ENCODE data around the gene ZFP57.

The ZFP57 gene

GRCh38 chr6:29710281-29710941, 29.5 kb upstream of the ZFP57 start:
- peaks cover 8% of the 10 kb centered on the region; the same call in 1 of the 2 replicates for H3K4me1 ChIP-seq (ENCODE audit: low read length)
- TF ChIP-seq EZH2phosphoT487 (IDR thresholded peaks at IDR 0.05; ENCODE audit: low read length), result no peak
- TF ChIP-seq EZH2 (optimal IDR thresholded peaks at IDR 0.05; ENCODE audit: low read depth, low read length), result no peak
- TF ChIP-seq, protein P1, sequence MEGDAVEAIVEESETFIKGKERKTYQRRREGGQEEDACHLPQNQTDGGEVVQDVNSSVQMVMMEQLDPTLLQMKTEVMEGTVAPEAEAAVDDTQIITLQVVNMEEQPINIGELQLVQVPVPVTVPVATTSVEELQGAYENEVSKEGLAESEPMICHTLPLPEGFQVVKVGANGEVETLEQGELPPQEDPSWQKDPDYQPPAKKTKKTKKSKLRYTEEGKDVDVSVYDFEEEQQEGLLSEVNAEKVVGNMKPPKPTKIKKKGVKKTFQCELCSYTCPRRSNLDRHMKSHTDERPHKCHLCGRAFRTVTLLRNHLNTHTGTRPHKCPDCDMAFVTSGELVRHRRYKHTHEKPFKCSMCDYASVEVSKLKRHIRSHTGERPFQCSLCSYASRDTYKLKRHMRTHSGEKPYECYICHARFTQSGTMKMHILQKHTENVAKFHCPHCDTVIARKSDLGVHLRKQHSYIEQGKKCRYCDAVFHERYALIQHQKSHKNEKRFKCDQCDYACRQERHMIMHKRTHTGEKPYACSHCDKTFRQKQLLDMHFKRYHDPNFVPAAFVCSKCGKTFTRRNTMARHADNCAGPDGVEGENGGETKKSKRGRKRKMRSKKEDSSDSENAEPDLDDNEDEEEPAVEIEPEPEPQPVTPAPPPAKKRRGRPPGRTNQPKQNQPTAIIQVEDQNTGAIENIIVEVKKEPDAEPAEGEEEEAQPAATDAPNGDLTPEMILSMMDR (IDR thresholded peaks at IDR 0.05; ENCODE audit: low read length), result no peak
- H3F3A ChIP-seq (ENCODE audit: insufficient read depth, low read length), result no peaks in the 10 kb centered on the region
- H2AFZ ChIP-seq (ENCODE audit: low read length), result no peak overlapping the region
- no peak overlapping the region for H3K4me3 ChIP-seq (ENCODE audit: low read length)
- H3K4me2 ChIP-seq (ENCODE audit: low read depth, low read length), result no peak overlapping the region
- no peaks in the 10 kb centered on the region for H4K20me1 ChIP-seq (ENCODE audit: insufficient read depth, low read length)
- no peak for DNase-seq
- H3K79me2 ChIP-seq (ENCODE audit: low read length), result no peaks in the 10 kb centered on the region
- H3K9me2 ChIP-seq (replicated peaks; ENCODE audit: insufficient read depth, low read length), result no peaks in the 10 kb centered on the region
- 0 out of 2 replicates have a peak, but pooled peaks cover 4% of the 10 kb centered on the region for H3K27me3 ChIP-seq (replicated peaks; ENCODE audit: insufficient read depth, low read length)
- H3K9me3 ChIP-seq (replicated peaks; ENCODE audit: insufficient read depth, low read length), result no peaks in the 10 kb centered on the region
- no peaks in the 10 kb centered on the region for H3K36me3 ChIP-seq (replicated peaks; ENCODE audit: insufficient read depth, low read length)
- H3K9ac ChIP-seq (ENCODE audit: low read length), result no peak overlapping the region
- H3K27ac ChIP-seq (ENCODE audit: low read length), result no peak overlapping the region

GRCh38 chr6:29709188-29709587, 28.2 kb upstream of the ZFP57 start:
- Histone ChIP-seq H2AFZ (ENCODE audit: low read length) (no peak overlapping the region), H4K20me1 (ENCODE audit: insufficient read depth, low read length) (no peaks in the 10 kb centered on the region), H3K4me2 (ENCODE audit: low read depth, low read length) (peak overlapping the region; percentile 48), H3K27ac (ENCODE audit: low read length) (no peak overlapping the region), H3K9me3 (replicated peaks; ENCODE audit: insufficient read depth, low read length) (no peaks in the 10 kb centered on the region), H3K4me3 (ENCODE audit: low read length) (no peak overlapping the region), H3K9me2 (replicated peaks; ENCODE audit: insufficient read depth, low read length) (no peaks in the 10 kb centered on the region), H3K36me3 (replicated peaks; ENCODE audit: insufficient read depth, low read length) (no peaks in the 10 kb centered on the region), H3F3A (ENCODE audit: insufficient read depth, low read length) (no peaks in the 10 kb centered on the region), H3K79me2 (ENCODE audit: low read length) (no peaks in the 10 kb centered on the region), H3K27me3 (replicated peaks; ENCODE audit: insufficient read depth, low read length) (0 out of 2 replicates have a peak, but pooled peaks cover 4% of the 10 kb centered on the region), H3K4me1 (ENCODE audit: low read length) (peaks cover 8% of the 10 kb centered on the region; the same call in 1 of the 2 replicates), H3K9ac (ENCODE audit: low read length) (no peak overlapping the region)
- no peak for DNase-seq
- no peak for TF ChIP-seq EZH2 (optimal IDR thresholded peaks at IDR 0.05; ENCODE audit: low read depth, low read length)
- TF ChIP-seq EZH2phosphoT487 (IDR thresholded peaks at IDR 0.05; ENCODE audit: low read length), result no peak
- TF ChIP-seq, protein P1 (IDR thresholded peaks at IDR 0.05; ENCODE audit: low read length), result no peak

DNA sequence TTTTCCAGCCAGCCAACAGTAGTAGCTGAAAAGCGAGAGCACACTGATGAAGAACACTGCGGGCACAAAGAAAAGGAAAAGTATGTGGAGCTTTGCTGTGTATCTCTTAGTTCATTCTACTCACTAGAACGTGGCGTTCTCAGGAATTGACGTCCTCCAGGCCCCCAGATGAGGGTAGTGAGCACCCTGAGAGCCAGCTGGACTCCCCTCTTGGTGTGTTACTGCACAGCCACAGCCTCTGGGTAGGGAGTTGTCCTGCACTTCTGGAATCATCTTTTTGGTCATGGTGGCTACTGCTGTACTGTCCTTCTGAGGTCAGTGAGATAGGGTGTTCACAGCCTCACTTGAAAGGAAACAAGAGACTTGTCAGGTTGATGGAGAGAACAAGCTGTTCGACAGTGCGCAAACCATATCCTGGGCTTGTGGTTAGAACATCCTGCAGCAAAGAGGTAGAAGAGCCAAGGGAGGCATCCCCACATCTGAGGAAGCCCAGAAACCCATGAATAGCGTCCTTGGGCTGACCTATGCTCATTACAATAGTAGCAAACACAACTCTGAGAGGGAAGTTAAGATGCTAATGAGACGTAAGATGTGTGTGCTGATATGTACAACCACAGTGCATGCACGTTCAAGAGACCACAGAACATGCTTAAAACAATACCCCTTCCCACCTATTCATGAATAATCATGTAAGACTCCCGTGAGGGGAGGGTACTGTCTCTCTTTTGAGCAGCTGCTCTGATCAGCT, 27.7 kb upstream of the ZFP57 start:
- Histone ChIP-seq H3K9ac (ENCODE audit: low read length) (no peak overlapping the region), H3K79me2 (ENCODE audit: low read length) (no peaks in the 10 kb centered on the region), H3K9me3 (replicated peaks; ENCODE audit: insufficient read depth, low read length) (no peaks in the 10 kb centered on the region), H3K36me3 (replicated peaks; ENCODE audit: insufficient read depth, low read length) (no peaks in the 10 kb centered on the region), H4K20me1 (ENCODE audit: insufficient read depth, low read length) (no peaks in the 10 kb centered on the region), H3K4me3 (ENCODE audit: low read length) (no peak overlapping the region), H3K27me3 (replicated peaks; ENCODE audit: insufficient read depth, low read length) (0 out of 2 replicates have a peak, but pooled peaks cover 4% of the 10 kb centered on the region), H2AFZ (ENCODE audit: low read length) (no peak overlapping the region), H3K4me1 (ENCODE audit: low read length) (peaks cover 8% of the 10 kb centered on the region; the same call in 1 of the 2 replicates), H3K9me2 (replicated peaks; ENCODE audit: insufficient read depth, low read length) (no peaks in the 10 kb centered on the region), H3K4me2 (ENCODE audit: low read depth, low read length) (peak overlapping the region; percentile 48; the same call in 1 of the 2 replicates), H3K27ac (ENCODE audit: low read length) (no peak overlapping the region), H3F3A (ENCODE audit: insufficient read depth, low read length) (no peaks in the 10 kb centered on the region)
- no peak for DNase-seq
- TF ChIP-seq, protein P1 (IDR thresholded peaks at IDR 0.05; ENCODE audit: low read length), result no peak
- TF ChIP-seq EZH2phosphoT487 (IDR thresholded peaks at IDR 0.05; ENCODE audit: low read length) (no peak), EZH2 (optimal IDR thresholded peaks at IDR 0.05; ENCODE audit: low read depth, low read length) (no peak)

Data from MM.1S (cell line).